GM18951 (cell line): ENCODE measurements around the gene PSMB2.

Experiments
- POLR2A ChIP-seq: IDR thresholded peaks from 4 replicates; pipeline ENCODE4 v1.6.1; 2011; ENCODE audit warnings: mild to moderate bottlenecking; ENCODE audit not compliant: insufficient read length, insufficient read depth; ENCODE audit errors: extremely low read depth
- in situ Hi-C: fragments of 300-500 bp; cut with MboI; formaldehyde crosslinking; loops from one replicate; pipeline ENCODE4 v1.12.0; 2022; ENCODE audit warnings: low sequenced_read_pairs, mixed read lengths, inconsistent platforms; ENCODE audit not compliant: unreplicated experiment

PSMB2 gene

GRCh38 chr1:35660581-35661473 is 19.5 kb upstream of the PSMB2 start:
- in situ Hi-C loops: no loop called here
- TF ChIP-seq POLR2A: no peak

DNA sequence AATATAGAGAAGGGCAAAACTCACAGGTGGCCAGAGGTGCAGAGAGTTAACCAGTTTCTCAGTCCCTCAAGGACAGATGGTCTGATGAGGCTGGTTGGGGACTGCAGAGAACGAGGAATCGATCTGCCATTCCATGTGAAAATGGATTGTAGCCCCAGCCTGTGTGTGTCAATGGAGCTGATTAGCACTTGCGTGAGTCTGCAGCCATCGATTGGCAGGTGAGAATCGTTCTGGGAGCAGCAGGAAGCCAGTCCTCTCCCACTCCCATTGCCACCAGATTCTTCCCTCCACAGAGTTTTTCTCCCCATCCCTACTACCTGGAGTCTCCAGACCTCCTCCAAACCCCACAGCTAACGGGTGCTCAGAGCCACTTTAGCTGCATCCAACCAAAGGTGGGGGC is 18.3 kb upstream of the PSMB2 start:
- in situ Hi-C loops: no loop called here

GRCh38 chr1:35657851-35658250 is 16.5 kb upstream of the PSMB2 start:
- TF ChIP-seq POLR2A: no peak
- in situ Hi-C loops: no loop called here

More for the DNA sequence above, 18.3 kb upstream of the PSMB2 start:
- TF ChIP-seq POLR2A: no peak

GRCh38 chr1:35656863-35657232 is 15.5 kb upstream of the PSMB2 start:
- in situ Hi-C loops: no loop called here

DNA sequence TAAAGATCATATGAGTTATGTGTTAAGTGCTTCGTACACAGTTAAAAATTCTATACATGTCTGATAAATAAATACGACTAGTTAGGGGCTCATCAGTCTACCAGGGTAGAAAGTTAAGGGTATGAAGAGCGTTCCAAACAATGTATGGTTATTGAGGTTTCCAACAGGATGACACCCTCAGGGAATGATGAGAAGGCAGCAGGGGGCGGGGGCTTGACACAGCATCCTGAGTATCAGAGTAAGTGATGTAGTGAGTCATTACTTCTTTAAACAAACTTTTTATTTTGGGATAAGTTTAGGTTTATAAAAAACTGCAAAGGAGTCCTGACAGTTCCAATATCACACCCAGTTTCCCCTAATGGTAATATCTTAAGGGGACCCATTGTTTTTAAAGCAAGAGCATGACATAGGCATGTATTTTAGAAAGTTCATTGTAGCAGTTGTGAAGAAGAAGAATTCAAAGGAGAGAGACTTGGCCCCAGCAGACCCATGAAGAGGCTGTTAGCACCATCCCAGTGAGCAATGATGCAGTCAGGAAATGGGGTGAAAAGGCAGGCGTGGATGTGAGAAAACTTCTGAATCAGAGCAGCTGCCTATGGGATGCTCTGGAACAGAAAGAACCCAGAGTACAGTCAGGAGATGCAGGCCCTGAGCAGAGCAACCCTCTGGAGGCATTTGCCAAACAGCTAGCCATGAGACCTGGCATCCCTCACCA is 15.0 kb upstream of the PSMB2 start:
- no peak for TF ChIP-seq POLR2A
- in situ Hi-C loops: no loop called here

More at GRCh38 chr1:35656863-35657232, 15.5 kb upstream of the PSMB2 start:
- TF ChIP-seq POLR2A: no peak

DNA sequence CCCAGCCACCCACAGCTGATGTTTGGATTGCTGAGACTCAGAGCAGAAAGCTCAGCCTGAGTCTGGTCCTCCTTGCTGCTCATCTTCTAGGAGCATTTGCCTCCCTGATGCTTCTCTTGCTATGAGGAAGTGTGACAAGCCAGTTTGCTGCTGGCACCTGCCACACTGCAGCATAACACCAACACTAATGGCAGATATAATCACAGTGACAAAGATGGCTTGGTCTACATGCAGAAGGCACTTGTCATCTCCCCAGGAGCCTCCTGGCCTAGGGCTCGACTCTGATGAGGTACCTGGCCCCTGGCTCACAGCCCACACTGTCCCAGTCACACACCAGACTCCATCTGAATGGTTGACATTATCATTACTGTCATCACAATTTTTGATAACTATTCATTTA is 13.9 kb upstream of the PSMB2 start:
- in situ Hi-C loops: no loop called here
- no peak for TF ChIP-seq POLR2A

DNA sequence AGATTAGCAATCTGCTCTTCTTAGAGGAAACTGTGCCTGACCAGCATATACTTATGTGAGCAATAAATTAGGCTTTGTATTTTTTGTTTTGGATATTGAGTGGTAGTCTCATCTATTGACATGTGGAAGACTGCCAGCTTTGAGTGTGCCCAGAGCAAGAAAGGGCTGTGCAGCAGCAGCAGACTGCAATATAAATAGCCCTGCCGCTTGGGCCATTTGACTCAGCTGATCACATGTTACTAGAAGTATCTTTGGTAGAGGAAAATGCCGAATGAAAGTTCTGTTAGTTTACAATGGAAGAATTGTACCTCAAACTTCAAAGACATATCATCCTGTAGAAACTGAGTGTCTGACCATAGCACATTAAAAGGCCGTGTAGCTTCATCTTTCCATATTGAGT is 9.1 kb upstream of the PSMB2 start:
- no peak for TF ChIP-seq POLR2A
- in situ Hi-C loops: no loop called here

DNA sequence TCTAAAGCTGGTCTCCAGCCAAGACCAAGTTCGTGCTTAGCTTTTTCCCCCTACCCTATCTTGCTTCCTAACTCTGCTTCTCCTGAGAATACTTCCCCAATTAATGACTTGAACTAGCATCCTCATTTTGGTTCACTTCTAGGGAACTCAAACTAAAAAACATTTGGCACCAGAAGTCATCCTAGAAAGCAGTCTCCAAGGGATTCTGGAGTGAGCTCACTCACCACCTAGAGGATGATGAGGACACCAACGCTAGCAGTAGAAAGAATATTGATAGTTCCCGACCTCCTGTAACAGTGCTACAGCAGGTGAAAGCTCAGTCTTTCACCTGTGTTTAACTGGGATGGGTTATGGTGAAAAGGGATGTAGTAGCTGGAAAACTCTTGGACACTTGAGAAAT is 4.7 kb upstream of the PSMB2 start:
- no peak for TF ChIP-seq POLR2A

GRCh38 chr1:35644204-35644603 is 2.9 kb upstream of the PSMB2 start:
- TF ChIP-seq POLR2A: no peak
- in situ Hi-C loops: no loop called here

More for the DNA sequence above, 4.7 kb upstream of the PSMB2 start:
- in situ Hi-C loops: no loop called here

DNA sequence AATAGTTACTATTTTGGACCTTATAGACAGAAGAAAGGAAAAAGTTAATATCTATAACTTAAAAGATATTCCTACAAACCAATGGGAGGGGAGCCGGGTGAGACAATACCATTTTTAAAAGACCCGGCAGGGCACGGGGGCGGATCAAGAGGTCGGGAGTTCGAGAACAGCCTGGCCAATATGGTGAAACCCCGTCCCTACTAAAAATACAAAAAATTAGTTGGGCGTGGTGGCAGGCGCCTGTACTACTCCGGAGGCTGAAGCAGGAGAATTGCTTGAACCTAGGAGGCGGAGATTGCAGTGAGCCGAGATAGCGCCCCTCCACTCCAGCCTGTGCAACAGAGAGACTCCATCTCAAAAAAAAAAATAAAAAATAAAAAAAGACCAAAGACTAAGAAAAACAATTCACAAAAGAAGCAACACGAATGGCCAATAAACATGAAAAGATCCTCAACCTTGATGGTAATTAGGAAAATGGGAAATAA is 1.2 kb upstream of the PSMB2 start:
- in situ Hi-C loops: no loop called here
- no peak for TF ChIP-seq POLR2A

DNA sequence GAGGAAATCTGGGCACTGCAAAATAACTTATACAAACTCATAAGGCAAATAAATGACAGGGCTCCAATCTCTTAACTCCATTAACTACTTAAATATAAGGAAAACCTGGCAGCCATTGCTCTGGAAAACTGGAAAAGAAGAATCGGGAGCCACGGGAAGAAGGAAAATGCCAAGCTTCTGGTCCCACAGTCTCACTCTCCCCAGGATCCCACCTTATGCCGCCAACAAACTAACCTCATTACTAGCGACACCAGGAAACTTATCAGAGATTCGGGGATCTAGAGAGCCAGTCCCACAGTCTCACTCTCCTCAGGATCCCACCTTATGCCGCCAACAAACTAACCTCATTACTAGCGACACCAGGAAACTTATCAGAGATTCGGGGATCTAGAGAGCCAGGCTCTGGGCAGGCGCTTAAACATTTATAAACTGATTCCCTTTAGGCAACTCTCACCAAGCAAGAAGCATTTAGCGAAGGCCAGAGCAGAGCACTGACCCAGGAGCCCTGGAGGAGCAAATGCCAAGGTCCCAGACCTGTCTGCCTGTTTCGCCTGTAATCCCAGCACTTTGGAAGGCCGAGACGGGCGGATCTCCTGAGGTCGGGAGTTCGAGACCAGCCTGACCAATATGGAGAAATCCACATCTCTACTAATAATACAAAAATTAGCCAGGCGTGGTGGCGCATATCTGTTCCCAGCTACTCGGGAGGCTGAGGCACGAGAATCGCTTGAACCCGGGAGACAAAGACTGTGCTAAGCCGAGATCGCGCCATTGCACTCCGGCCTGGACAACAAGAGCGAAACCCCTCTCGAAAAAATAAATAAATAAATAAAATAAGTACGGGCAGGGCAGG is 720 bp downstream of the PSMB2 start:
- in situ Hi-C loops: no loop called here
- TF ChIP-seq POLR2A: no peak

DNA sequence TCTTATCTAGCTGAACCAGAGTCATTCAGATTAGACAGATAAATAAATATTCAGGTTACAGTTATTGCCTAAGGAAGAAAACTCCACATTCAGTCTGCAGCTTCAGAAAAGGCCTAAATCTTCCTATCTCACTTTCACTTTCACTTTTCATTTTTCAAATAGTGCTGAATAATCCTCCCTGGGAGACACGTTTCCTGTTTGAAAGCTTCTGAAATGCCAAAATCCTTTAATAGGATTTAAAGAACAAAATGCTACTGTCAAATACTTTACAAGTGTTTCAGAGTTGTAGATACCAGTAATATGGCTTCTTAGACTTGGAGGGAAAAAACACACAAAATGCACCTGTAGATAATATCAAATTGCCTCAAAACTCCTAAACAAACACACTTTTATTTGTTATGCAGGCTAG is 3.9 kb downstream of the PSMB2 start:
- no peak for TF ChIP-seq POLR2A
- in situ Hi-C loops: no loop called here

DNA sequence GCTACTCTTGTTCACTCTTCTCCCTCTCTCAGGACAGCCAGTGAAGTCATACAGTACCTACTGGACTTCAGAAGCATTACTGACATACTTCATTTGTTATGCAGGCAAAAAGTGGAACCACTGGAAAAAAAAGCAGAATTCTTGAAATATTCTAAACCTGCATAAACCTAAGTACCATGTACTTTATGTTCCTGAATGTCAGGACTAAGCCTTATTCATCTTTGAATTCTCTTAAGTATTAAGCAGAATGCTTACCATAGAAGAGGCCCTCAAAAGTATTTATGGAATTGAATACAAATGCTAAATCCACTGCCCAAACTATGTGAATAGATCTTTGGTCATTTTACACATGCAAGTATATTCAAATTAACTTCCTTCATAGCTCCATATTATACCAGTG is 7.8 kb downstream of the PSMB2 start:
- in situ Hi-C loops: no loop called here
- no peak for TF ChIP-seq POLR2A

- in situ Hi-C loops: no loop called here
- no peak for TF ChIP-seq POLR2A
These were observed 9.9 kb downstream of the PSMB2 start for GRCh38 chr1:35631396-35631795.
